HFFc6 (cell line): ENCODE results near the gene MYO3B. TPM values are rescaled to one million over a fixed set of nuclear protein-coding genes. Genes with fewer than 3 reads are reported as not detected.

Source experiments
- DNase-seq: peaks from one replicate; pipeline ENCODE4 v3.0.0-alpha.2; 2018
- H3K27ac Mint-ChIP-seq: 2 replicates; pipeline ENCODE4 v1.8.0; 2020; ENCODE audit warnings: mild to moderate bottlenecking, mixed read lengths
- H3K27me3 Mint-ChIP-seq: 2 replicates; pipeline ENCODE4 v1.8.0; 2021; ENCODE audit warnings: mild to moderate bottlenecking, moderate library complexity, mixed read lengths; ENCODE audit not compliant: insufficient read depth
- H3K36me3 Mint-ChIP-seq: 2 replicates; pipeline ENCODE4 v1.8.0; 2021; ENCODE audit warnings: low read depth, mixed read lengths
- H3K4me1 Mint-ChIP-seq: 2 replicates; pipeline ENCODE4 v1.8.0; 2020; ENCODE audit warnings: low read depth, mixed read lengths
- H3K4me3 Mint-ChIP-seq: 2 replicates; pipeline ENCODE4 v1.8.0; 2020; ENCODE audit warnings: mild to moderate bottlenecking, moderate library complexity, mixed read lengths
- H3K9me3 Mint-ChIP-seq: 2 replicates; pipeline ENCODE4 v1.8.0; 2020; ENCODE audit warnings: mild to moderate bottlenecking, mixed read lengths
- CTCF ChIP-seq: fragments of 200-600 bp; sonication (generic); IDR thresholded peaks from 2 replicates; pipeline ENCODE4 v1.5.0; 2021; ENCODE audit warnings: antibody characterized with exemption, mild to moderate bottlenecking
- total RNA-seq, 6 experiments: library from RNA; stranded (reverse); fragmentation: NEBNext Ultra II Directional; extraction: Animal tissue kit (Norgen Biotek cat#: 25700); gene quantifications; 2 replicates in 1 of 6; 3 replicates in 5 of 6; pipeline ENCODE4 v1.2.3, GENCODE V29; 2021

MYO3B gene
- total RNA-seq, 6 experiments from 2014 or later, result not detected

DNA sequence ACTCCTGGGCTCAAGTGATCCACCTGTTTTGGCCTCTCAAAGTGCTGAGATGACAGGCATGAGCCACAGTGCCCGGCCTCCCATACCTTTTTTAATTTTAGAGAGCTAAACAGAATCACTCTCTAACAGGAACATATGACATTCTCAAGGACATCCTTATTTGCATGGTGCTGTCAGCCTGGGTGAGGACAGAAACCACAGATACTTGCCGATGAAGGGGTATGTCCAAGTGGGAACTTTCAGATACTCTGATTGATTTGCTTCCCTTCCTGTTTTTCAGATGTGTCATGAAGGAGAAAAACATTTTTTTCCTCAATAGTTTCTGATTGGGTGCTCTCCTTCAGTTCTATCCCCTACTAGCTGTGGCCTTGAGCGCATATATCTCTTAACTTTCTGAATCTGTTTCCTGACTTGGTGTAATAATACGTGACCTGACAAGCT is 49.6 kb downstream of the MYO3B start:
- Mint-ChIP-seq H3K27ac (no peak overlapping the region), H3K4me3 (no peak overlapping the region), H3K36me3 (no peaks in the 10 kb centered on the region), H3K4me1 (peaks cover 20% of the 10 kb centered on the region), H3K27me3 (peaks cover 9% of the 10 kb centered on the region), H3K9me3 (no peaks in the 10 kb centered on the region)
- DNase-seq, result no peak
- no peak for TF ChIP-seq CTCF

- no peaks in the 10 kb centered on the region for H3K9me3 Mint-ChIP-seq
- DNase-seq, result no peak
- no peak overlapping the region for H3K27ac Mint-ChIP-seq
- no peak for TF ChIP-seq CTCF
- H3K4me1 Mint-ChIP-seq, result peaks cover 18% of the 10 kb centered on the region
- H3K4me3 Mint-ChIP-seq, result no peak overlapping the region
- no peaks in the 10 kb centered on the region for H3K36me3 Mint-ChIP-seq
- H3K27me3 Mint-ChIP-seq, result peaks cover 9% of the 10 kb centered on the region
Measured at GRCh38 chr2:170227951-170228350, 50.0 kb downstream of the MYO3B start.

DNA sequence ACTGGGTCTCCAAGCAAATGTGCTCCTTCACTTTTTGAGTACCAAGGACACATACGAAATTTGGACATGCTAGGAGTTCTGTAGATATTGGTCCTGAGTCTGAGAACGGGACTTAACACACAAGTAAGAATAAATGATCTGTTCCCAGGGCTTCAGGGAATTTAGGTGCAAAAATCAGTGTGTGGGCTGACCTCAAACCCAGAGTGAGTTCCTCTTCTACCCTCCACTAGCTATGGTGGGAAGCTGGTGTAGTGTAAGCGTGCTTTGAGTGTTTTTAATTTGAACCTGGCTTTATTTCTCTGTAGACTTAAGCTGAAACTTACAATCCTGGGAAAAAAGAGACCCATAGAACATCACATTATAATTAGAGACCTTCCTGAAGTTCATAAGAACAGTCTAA is 50.5 kb downstream of the MYO3B start:
- H3K36me3 Mint-ChIP-seq, result no peaks in the 10 kb centered on the region

GRCh38 chr2:170229125-170229524 is 51.2 kb downstream of the MYO3B start:
- Mint-ChIP-seq H3K9me3 (no peaks in the 10 kb centered on the region), H3K4me3 (no peak overlapping the region), H3K27me3 (peaks cover 9% of the 10 kb centered on the region), H3K27ac (no peak overlapping the region), H3K36me3 (no peaks in the 10 kb centered on the region), H3K4me1 (peaks cover 18% of the 10 kb centered on the region)
- TF ChIP-seq CTCF, result no peak
- DNase-seq, result no peak

More for the DNA sequence above, 50.5 kb downstream of the MYO3B start:
- peaks cover 18% of the 10 kb centered on the region for H3K4me1 Mint-ChIP-seq
- no peak overlapping the region for H3K27ac Mint-ChIP-seq
- TF ChIP-seq CTCF, result no peak
- DNase-seq, result no peak
- peaks cover 9% of the 10 kb centered on the region for H3K27me3 Mint-ChIP-seq
- no peaks in the 10 kb centered on the region for H3K9me3 Mint-ChIP-seq
- H3K4me3 Mint-ChIP-seq, result no peak overlapping the region

GRCh38 chr2:170229744-170230143 is 51.8 kb downstream of the MYO3B start:
- no peaks in the 10 kb centered on the region for H3K36me3 Mint-ChIP-seq
- no peak for TF ChIP-seq CTCF
- peaks cover 14% of the 10 kb centered on the region for H3K4me1 Mint-ChIP-seq
- H3K4me3 Mint-ChIP-seq, result peak overlapping the region; percentile 75; the same call in 1 of the 2 replicates
- H3K27ac Mint-ChIP-seq, result no peak overlapping the region
- no peaks in the 10 kb centered on the region for H3K9me3 Mint-ChIP-seq
- DNase-seq, result no peak
- H3K27me3 Mint-ChIP-seq, result peaks cover 9% of the 10 kb centered on the region
